ENCODE data around the gene SRP72. TPM values are rescaled to one million over a fixed set of nuclear protein-coding genes. Genes with fewer than 3 reads are reported as not detected.

The SRP72 gene, protein sequence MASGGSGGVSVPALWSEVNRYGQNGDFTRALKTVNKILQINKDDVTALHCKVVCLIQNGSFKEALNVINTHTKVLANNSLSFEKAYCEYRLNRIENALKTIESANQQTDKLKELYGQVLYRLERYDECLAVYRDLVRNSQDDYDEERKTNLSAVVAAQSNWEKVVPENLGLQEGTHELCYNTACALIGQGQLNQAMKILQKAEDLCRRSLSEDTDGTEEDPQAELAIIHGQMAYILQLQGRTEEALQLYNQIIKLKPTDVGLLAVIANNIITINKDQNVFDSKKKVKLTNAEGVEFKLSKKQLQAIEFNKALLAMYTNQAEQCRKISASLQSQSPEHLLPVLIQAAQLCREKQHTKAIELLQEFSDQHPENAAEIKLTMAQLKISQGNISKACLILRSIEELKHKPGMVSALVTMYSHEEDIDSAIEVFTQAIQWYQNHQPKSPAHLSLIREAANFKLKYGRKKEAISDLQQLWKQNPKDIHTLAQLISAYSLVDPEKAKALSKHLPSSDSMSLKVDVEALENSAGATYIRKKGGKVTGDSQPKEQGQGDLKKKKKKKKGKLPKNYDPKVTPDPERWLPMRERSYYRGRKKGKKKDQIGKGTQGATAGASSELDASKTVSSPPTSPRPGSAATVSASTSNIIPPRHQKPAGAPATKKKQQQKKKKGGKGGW
- 10 to 100 TPM; 39.4 to 75.8 TPM for total RNA-seq

DNA sequence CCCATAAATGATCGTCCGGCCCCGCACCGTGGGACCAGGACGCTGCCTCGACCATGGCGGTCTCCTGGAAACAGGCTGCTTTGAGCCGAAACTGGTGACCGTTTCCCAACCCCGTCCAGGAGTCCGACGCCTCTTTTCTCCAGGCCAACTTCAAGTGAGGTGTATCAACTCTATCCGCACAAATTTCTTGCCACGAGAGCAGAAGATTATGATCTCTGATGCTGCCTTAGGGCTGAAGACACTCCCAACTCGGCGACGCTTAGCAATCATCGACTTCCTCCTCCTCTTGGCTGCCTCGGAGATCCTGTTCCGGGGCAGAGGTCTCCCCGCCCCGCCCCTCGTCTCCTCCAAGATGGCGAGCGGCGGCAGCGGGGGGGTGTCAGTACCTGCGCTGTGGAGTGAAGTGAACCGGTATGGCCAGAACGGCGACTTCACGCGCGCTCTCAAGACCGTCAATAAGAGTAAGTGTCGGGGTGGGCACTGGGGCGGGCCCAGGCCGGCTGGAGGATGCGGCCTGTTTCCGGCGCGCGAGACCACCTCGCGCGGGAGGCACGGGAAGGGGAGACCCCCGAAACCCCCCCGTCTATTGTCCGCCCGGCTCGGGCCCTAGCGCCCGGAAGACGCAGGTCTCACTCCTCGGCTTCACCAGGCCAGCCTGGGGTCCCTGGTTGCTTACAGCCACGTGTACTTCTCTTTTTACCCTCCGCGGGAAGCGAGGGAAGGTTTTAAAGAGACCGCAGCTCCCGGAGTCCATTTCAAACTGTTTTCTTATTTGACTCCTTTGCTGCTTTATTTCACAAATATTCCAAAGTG, at the start of gene SRP72:
TSS of gene SRP72 (plus strand) at position 334 of the 813 bp plus-strand sequence. CDS start at position 353, 19 bp downstream.
- Histone ChIP-seq H3K27ac (peak within 1 kb of the TSS; percentile 73 to 91 (median 84)), H3K9me3 (no peaks in the 10 kb centered on the region), H3K4me1 (peaks cover 33% of the 10 kb centered on the region), H3K27me3 (no peaks in the 10 kb centered on the region), H3K36me3 (replicated peaks in 1 of 2; ENCODE audit: insufficient read depth in 1 of 2, low read depth in 2 of 2) (peaks cover 0 to 5% of the 10 kb centered on the region in 2 donors), H3K4me3 (peak within 1 kb of the TSS; percentile 89 to 97)
- TF ChIP-seq, protein P1, sequence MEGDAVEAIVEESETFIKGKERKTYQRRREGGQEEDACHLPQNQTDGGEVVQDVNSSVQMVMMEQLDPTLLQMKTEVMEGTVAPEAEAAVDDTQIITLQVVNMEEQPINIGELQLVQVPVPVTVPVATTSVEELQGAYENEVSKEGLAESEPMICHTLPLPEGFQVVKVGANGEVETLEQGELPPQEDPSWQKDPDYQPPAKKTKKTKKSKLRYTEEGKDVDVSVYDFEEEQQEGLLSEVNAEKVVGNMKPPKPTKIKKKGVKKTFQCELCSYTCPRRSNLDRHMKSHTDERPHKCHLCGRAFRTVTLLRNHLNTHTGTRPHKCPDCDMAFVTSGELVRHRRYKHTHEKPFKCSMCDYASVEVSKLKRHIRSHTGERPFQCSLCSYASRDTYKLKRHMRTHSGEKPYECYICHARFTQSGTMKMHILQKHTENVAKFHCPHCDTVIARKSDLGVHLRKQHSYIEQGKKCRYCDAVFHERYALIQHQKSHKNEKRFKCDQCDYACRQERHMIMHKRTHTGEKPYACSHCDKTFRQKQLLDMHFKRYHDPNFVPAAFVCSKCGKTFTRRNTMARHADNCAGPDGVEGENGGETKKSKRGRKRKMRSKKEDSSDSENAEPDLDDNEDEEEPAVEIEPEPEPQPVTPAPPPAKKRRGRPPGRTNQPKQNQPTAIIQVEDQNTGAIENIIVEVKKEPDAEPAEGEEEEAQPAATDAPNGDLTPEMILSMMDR (IDR thresholded peaks at IDR 0.05), result no peak
- TF ChIP-seq POLR2A (IDR thresholded peaks at IDR 0.05), result peak; percentile 49 to 87 (median 82)
- DNase-seq, result peak; percentile 86 to 91 (median 88)
- peak; percentile 95 for ATAC-seq
- intact Hi-C loops (cut with DNase I), result no loop called here
- 0 to 1% methylated on average over 40 to 62 of the region's 62 CpGs for WGBS, 2 donors

DNA sequence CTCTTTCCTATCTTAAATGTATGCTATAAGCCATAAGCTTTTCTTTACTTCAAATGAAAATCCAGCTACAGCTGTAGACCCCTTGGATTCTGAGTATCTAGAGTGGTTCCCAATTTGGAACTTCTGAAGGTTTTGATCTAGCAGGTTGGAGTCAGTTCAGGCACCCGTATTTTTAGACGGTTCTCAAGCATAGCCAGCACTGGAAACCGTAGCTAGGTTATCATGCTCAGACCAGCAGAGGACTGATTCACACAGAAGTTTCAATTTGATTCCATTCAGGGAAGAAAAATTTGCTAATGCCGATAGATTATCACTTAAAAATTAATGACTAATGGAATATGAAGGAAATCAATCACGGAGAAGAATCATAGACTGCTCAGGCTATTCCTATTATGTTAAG, 43.2 kb upstream of the SRP72 start:
- WGBS, 2 donors, result 49 to 59% methylated on average over 5 of the region's 5 CpGs

DNA sequence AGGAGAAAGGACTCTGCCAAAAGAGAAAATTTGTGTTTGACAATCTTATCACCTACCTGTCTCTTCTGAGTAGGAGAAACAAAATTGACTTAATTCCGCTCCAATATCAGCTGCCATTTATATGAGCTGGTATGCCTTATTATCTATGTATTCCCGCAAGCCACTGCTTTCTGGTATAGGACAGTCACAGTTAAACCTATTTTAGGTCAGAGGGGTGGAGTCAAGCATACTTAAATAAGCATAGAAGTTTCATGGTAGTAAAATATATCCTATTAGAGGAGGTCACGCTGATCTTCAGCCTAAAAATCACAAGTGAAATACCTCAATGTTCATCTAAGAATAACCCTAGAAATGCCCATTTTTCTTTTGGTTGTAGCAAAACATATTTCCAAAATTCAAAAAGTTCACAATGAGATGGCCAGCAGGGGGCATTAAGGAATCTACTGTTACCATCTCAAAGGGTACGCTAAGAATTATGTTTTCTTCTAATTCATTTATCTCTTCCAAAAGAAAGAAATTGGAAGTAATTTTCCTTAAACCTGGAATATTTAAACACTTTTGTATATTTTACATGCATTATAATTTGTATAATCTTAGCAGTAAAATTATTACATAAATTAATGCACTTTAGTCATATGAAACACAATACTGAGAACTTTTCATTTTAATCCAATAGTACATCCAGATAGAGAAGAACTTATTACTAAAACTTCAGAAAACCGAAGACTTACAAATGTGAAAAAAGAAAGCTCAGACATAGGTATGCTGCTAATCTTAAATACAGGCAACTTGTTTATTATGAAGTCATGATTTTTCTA, 42.5 kb upstream of the SRP72 start:
- intact Hi-C loops (cut with DNase I), result no loop called here
- ATAC-seq (no peak), DNase-seq (peak; percentile 17 to 48 (median 39))
- Histone ChIP-seq H3K36me3 (replicated peaks in 1 of 2; ENCODE audit: insufficient read depth in 1 of 2, low read depth in 2 of 2) (no peaks in the 10 kb centered on the region), H3K4me3 (no peak overlapping the region), H3K27ac (no peak overlapping the region), H3K4me1 (peaks cover 7% of the 10 kb centered on the region), H3K9me3 (no peaks in the 10 kb centered on the region), H3K27me3 (no peaks in the 10 kb centered on the region)
- no peak for TF ChIP-seq POLR2A (IDR thresholded peaks at IDR 0.05)
- TF ChIP-seq, protein P1 (IDR thresholded peaks at IDR 0.05), result peak; percentile 43 to 69 (median 56)
- WGBS, 2 donors, result 24 to 29% methylated on average over 5 of the region's 5 CpGs

More for the DNA sequence above, 43.2 kb upstream of the SRP72 start:
- TF ChIP-seq, protein P1 (IDR thresholded peaks at IDR 0.05), result no peak
- TF ChIP-seq POLR2A (IDR thresholded peaks at IDR 0.05), result no peak
- no peaks in the 10 kb centered on the region for H3K36me3 ChIP-seq (replicated peaks in 1 of 2; ENCODE audit: insufficient read depth in 1 of 2, low read depth in 2 of 2)
- no peak overlapping the region for H3K4me3 ChIP-seq
- no peak overlapping the region for H3K27ac ChIP-seq
- ATAC-seq (no peak), DNase-seq (no peak)
- H3K4me1 ChIP-seq, result peaks cover 7% of the 10 kb centered on the region
- no peaks in the 10 kb centered on the region for H3K9me3 ChIP-seq
- intact Hi-C loops (cut with DNase I), result no loop called here
- H3K27me3 ChIP-seq, result no peaks in the 10 kb centered on the region

DNA sequence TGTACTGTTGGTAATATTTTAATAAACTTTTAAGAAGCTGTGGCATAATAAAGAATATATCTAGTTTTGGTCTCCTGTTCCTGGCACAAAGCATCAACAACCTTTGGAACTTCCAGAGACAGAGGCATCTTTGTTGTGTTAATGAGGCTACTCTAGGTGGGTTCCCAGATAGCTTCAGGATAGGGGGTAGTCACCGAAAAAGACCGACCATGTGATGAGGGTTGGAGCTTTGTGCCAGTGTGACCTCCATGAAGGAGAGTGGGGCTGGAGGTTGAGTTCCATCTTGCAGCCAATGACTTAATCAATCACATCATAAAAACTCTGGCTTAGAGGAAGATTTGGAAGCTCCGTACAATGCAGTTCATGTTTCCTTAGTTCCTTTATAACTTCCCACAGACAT, 41.9 kb upstream of the SRP72 start:
- WGBS, 2 donors, result 75 to 86% methylated on average over 3 of the region's 3 CpGs
- Histone ChIP-seq H3K27me3 (no peaks in the 10 kb centered on the region), H3K9me3 (no peaks in the 10 kb centered on the region), H3K4me1 (peaks cover 7% of the 10 kb centered on the region), H3K27ac (no peak overlapping the region), H3K4me3 (no peak overlapping the region), H3K36me3 (replicated peaks in 1 of 2; ENCODE audit: insufficient read depth in 1 of 2, low read depth in 2 of 2) (no peaks in the 10 kb centered on the region)
- ATAC-seq (no peak), DNase-seq (no peak)
- no peak for TF ChIP-seq POLR2A (IDR thresholded peaks at IDR 0.05)
- TF ChIP-seq, protein P1 (IDR thresholded peaks at IDR 0.05), result no peak
- intact Hi-C loops (cut with DNase I), result no loop called here

All from body of pancreas (tissue), 4 donors.